GM19035 (cell line): Measurements from ENCODE around the gene EYA2.
"Not testable (repeated sequence)": the region's sequence is repeated elsewhere in the genome, so short reads cannot be mapped to it uniquely, and the experiment has no call there.

Experiments used
- ATAC-seq: cut with Tn5 transposase; IDR thresholded peaks from one replicate; pipeline ENCODE4 v1.9.1; 2021; ENCODE audit not compliant: unreplicated experiment

EYA2 gene

GRCh38 chr20:46929902-46930301 is 35.3 kb downstream of the EYA2 start:
- no peak for ATAC-seq

- no peak for ATAC-seq
Measured at GRCh38 chr20:46930640-46931339, 36.1 kb downstream of the EYA2 start.

- ATAC-seq, result no peak
Measured at GRCh38 chr20:46931699-46932098, 37.1 kb downstream of the EYA2 start.

- ATAC-seq, result not testable (repeated sequence)
Measured at GRCh38 chr20:46932439-46932838, 37.8 kb downstream of the EYA2 start.

GRCh38 chr20:46933150-46933549 is 38.5 kb downstream of the EYA2 start:
- no peak for ATAC-seq

GRCh38 chr20:46934746-46935287 is 40.2 kb downstream of the EYA2 start:
- no peak for ATAC-seq

- ATAC-seq, result no peak
Measured at GRCh38 chr20:46935394-46936017, 40.9 kb downstream of the EYA2 start.

- no peak for ATAC-seq
Measured at GRCh38 chr20:46936415-46937156, 41.9 kb downstream of the EYA2 start.

- no peak for ATAC-seq
Measured at GRCh38 chr20:46937157-46937523, 42.5 kb downstream of the EYA2 start.

- no peak for ATAC-seq
Measured at GRCh38 chr20:46937533-46938226, 43.0 kb downstream of the EYA2 start.

- no peak for ATAC-seq
Measured at GRCh38 chr20:46938434-46938833, 43.8 kb downstream of the EYA2 start.

- no peak for ATAC-seq
Measured at GRCh38 chr20:46939031-46939965, 44.7 kb downstream of the EYA2 start.

GRCh38 chr20:46940616-46941015 is 46.0 kb downstream of the EYA2 start:
- no peak for ATAC-seq

- no peak for ATAC-seq
Measured at GRCh38 chr20:46941404-46941803, 46.8 kb downstream of the EYA2 start.

GRCh38 chr20:46943861-46944591 is 49.4 kb downstream of the EYA2 start:
- no peak for ATAC-seq

GRCh38 chr20:46945465-46945864 is 50.8 kb downstream of the EYA2 start:
- ATAC-seq, result no peak

GRCh38 chr20:46946181-46946624 is 51.6 kb downstream of the EYA2 start:
- no peak for ATAC-seq

GRCh38 chr20:46946796-46947195 is 52.2 kb downstream of the EYA2 start:
- no peak for ATAC-seq

- ATAC-seq, result no peak
Measured at GRCh38 chr20:46948081-46948480, 53.4 kb downstream of the EYA2 start.
